Cardiac fibroblast (primary cell): Measurements from ENCODE around the gene FNDC11.

Experiments
- DNase-seq, 2 donors: peaks; one replicate each; pipeline versions ENCODE4 v3.0.0 to v3.0.0-alpha.2; 2010; ENCODE audit warnings: low read depth in 2 of 2
- H3K4me3 ChIP-seq, 2 donors: replicated peaks in 1 of 2; 1 replicate in 1 of 2; 2 replicates in 1 of 2; pipeline ENCODE4 v1.5.1; 2011; ENCODE audit warnings: low read depth in 2 of 2, low read length in 2 of 2, mild to moderate bottlenecking in 2 of 2, moderate library complexity in 1 of 2
- CTCF ChIP-seq: IDR thresholded peaks from one replicate; pipeline ENCODE4 v1.5.1; 2011; ENCODE audit warnings: low read depth, mild to moderate bottlenecking, low read length, inconsistent platforms

FNDC11 gene

GRCh38 chr20:63532449-63532971 is 21.4 kb upstream of the FNDC11 start:
- no peak overlapping the region for H3K4me3 ChIP-seq
- no peak for DNase-seq
- no peak for TF ChIP-seq CTCF

GRCh38 chr20:63533388-63533787 is 20.6 kb upstream of the FNDC11 start:
- no peak for TF ChIP-seq CTCF
- no peak overlapping the region for H3K4me3 ChIP-seq
- DNase-seq: no peak

GRCh38 chr20:63533871-63534393 is 20.0 kb upstream of the FNDC11 start:
- no peak for DNase-seq
- H3K4me3 ChIP-seq: no peak overlapping the region

GRCh38 chr20:63534427-63534830 is 19.5 kb upstream of the FNDC11 start:
- no peak overlapping the region for H3K4me3 ChIP-seq
- no peak for TF ChIP-seq CTCF
- DNase-seq: no peak

More at GRCh38 chr20:63533871-63534393, 20.0 kb upstream of the FNDC11 start:
- TF ChIP-seq CTCF: no peak

- H3K4me3 ChIP-seq: no peak overlapping the region
- DNase-seq: no peak
- no peak for TF ChIP-seq CTCF
Measured at GRCh38 chr20:63534831-63535651, 18.9 kb upstream of the FNDC11 start.

GRCh38 chr20:63536241-63536977 is 17.6 kb upstream of the FNDC11 start:
- H3K4me3 ChIP-seq: no peak overlapping the region
- DNase-seq: peak; percentile 26 to 70
- no peak for TF ChIP-seq CTCF
